GM18526 (cell line): ENCODE data around the gene DPY30.

Source experiments
- POLR2A ChIP-seq: IDR thresholded peaks from 3 replicates; pipeline ENCODE4 v1.6.1; 2011; ENCODE audit not compliant: insufficient read length; ENCODE audit errors: extremely low read depth

Gene DPY30

GRCh38 chr2:32010670-32011484, 28.7 kb downstream of the DPY30 start, which contains the start of gene MEMO1:
Gene MEMO1 (minus strand): TSS chr2:32011008. CDS start chr2:32010247, 761 bp downstream.
- TF ChIP-seq POLR2A: peak; percentile 81

DNA sequence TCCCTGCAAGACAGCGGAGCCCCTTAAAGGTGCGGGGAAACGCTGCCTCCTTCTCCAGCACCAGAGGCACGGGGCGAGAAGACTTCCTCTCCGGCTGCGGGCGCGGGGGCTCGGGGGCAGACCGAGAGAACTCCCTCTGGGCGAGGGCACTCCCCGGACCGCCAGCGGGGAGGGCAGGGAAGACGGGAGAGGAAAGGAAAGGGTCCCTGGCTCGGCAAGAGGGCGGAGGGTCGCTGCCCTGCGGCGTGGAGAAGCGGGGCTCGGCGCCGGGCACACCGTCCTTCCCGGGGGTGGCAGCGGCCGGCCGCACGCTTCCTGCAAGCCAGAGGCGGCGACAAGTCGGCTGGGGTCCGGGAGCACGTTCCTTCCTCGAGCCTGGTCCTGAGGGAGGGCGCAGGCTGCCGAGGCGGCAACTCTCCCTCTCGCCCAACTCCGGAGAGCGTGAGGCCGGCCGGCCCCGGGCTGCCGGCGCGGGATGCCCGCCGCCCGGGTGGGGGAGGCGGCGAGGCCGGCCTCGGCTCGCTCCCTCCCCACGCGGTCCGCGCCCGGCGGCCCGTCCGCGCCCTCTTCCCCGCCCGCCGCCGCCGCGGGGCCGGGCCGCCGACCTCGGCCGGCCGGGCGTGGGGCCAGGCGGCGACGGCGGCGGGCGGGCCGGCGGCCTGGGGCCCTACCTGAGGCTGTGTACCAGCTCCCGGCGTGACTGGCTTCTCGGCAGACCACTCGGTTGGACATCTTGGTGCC, 29.9 kb downstream of the DPY30 start:
- peak; percentile 27 for TF ChIP-seq POLR2A

DNA sequence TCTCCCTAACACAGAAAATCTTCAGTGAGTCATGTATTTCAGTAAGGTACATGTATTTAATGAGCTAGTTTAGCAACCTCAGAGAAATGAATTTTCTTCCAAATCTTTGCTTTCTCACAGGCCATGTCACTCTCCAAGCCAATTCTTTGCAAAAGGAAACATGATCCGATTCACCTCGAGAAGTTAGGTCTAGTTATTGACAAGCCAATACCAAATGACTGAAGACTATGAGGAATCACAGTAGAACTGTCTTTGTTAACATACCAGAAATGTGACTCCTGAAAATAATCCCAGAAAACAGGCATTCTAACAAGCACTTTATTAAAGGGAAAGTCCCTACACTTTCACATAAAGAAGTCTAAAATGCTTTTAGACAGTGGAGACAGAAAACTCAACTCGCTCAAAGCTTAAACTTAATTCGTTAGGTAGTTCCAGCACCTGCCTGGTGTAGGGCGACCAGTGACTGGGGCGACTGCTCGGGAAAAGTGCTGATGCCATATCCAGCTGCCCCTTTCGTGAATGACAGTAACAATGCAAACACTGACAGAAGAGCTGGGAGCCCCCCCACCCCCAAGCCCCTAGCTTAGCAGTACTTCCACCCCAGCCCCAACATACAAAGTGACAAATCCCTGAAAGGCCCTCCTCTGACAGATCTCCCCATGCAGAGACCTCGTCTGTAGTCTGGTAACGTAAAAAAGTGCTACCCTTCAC, 30.6 kb downstream of the DPY30 start:
- TF ChIP-seq POLR2A: no peak

GRCh38 chr2:32007121-32007391, 32.5 kb downstream of the DPY30 start:
- TF ChIP-seq POLR2A: no peak

DNA sequence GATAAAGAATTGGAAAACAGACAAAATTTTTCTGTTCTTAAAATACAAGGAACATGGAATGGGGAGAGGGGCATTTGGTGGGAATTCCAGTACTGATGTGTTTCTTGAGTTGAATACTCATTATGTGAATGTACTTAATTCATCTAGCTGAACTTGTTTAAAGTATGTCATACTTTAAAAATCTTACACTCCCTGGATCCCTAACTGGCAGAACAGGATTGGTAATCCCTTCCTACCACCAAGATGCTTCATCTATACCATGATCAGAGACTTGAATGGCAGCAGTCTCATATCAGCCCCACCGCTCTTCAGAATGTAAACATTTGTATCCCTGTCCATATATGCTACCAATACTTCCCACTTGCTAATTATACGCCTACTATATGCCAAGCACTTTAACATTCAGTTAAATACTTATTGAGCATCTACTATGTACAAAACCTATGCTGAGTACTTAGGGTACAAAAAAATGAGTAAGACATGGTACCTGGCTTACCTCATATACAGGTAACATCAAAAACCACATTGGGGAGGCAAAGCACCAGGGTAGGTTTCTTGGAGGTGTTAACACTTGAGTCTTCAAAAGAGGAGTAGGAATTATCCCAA, 34.1 kb downstream of the DPY30 start:
- TF ChIP-seq POLR2A: no peak

DNA sequence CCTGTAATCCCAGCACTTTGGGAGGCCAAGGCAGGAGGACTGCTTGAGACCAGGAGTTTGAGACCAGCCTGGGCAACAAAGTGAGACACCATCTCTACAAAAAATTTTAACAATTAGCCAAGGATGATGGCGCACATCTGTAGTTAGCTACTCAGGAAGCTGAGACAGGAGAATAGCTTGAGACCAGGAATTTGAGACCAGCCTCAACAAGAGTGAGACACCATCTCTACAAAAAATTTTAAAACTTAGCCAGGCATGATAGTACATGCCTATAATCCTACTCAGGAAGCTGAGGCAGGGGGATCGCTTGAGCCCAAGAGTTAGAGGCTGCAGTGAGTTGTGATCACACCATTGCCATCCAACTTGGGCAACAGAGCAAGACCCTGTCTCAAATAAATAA, 35.8 kb downstream of the DPY30 start:
- no peak for TF ChIP-seq POLR2A

- no peak for TF ChIP-seq POLR2A
These were observed 37.2 kb downstream of the DPY30 start for GRCh38 chr2:32002406-32002805.

DNA sequence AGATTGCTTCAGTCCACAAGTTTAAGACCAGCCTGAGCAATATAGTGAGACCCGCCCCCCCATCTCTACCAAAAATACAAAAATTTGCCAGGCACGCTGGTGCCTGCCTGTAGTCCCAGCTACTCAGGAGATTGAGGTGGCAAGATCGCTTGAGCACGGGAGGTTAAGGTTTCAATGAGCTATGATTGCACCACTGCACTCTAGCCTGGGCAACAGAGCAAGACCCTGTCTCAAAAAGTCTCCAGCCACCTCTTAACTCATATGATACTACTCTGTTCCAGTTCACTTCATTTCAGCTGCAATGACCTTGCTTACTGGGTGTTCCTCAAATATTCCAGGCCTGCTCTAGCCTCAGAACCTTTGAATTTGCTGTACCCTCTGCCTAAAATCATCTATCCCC, 40.2 kb downstream of the DPY30 start:
- no peak for TF ChIP-seq POLR2A

- no peak for TF ChIP-seq POLR2A
These were observed 40.7 kb downstream of the DPY30 start for GRCh38 chr2:31998731-31999383.

DNA sequence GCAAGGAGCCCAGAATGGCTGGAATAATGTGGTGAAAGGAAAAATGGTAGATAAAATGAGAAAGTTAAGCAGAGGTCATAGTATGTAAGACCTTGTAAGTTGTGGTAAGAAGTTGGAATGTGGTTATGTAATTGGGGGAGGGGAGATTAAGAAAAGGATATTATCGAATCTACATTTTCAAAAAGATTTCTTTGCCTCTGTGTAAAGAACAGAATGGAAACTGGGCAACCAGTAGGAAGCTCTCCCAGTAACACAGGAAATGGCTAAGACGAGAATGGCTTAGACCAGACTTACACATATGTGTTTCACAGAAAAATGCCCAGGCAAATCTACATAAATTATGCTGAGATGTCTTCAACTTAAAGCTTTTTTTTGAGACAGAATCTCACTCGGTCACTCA, 42.0 kb downstream of the DPY30 start:
- TF ChIP-seq POLR2A: no peak

- no peak for TF ChIP-seq POLR2A
These were observed 42.9 kb downstream of the DPY30 start for GRCh38 chr2:31996571-31997150.

DNA sequence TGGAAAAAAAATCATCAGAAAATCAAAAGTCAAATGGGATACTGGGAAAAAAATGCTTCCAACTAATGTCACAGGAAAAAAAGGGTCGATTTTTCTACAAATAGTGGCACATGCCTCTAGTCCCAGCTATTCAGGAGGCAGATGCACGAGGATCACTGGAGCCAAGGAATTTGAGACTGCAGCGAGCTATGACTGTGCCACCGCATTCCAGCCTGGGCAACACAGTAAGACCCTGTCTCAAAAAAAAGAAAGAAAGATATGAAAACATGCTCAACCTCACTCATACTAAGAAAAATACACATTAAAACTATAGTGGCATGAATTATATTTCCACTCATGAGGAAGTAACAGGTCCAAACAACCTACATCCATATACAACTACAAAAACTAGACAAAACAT, 46.7 kb downstream of the DPY30 start:
- TF ChIP-seq POLR2A: no peak

GRCh38 chr2:31992025-31992579, 47.5 kb downstream of the DPY30 start:
- TF ChIP-seq POLR2A: no peak

DNA sequence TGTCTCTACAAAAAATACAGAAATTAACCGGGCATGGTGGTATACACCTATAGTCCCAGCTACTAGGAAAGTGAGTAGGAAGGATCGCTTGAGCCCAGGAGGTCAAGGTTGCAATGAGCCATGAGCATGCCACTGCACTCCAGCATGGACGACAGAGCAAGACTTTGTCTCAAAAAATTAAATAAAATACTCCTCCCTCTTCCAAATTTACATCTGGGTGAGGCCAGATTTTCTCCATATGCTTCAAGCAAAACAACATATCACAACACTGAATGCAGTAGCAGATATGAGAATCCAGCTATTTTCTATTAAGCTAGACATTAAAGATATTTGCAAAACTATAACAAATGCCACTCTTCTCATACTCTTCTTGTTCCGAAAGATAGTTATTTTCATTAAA, 49.7 kb downstream of the DPY30 start:
- TF ChIP-seq POLR2A: no peak
